Measurements from ENCODE around the gene KATNAL2. TPM values are rescaled to one million over a fixed set of nuclear protein-coding genes. Genes with fewer than 3 reads are reported as not detected.

KATNAL2 gene
- total RNA-seq, 1 donor from 2014 or later, result 3.0 TPM

DNA sequence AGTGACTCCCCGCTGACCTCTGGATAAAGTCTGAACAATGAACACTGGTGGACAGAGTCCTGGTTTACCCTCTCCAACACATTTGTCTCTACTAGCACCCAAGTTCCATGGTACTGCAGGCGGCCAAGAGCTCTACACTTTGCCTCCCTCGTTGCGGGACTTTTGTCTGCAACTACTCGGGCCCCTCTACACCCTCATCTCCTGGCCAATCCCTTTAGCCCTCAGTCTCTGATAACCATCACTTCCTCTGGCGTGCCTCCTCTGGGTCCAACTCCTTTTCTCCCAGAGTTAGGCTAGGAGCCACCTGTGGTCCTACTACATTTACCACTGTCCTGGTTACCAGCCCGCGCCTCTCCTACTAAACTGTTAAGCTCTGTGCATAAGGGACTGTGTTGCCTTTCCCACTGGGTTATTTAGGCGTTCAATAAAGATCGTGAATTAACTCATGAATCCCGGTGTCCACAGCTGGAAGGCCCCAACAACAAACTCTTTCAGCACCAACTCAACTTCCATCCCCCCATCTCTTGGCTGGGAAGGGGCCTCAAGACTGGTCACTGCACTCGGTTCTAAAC is 232.1 kb downstream of the KATNAL2 start:
- Histone ChIP-seq H4K20me1 (ENCODE audit: insufficient read depth, low read length) (peaks cover 22% of the 10 kb centered on the region), H3K4me2 (ENCODE audit: low read length) (peak overlapping the region; percentile 97), H3K79me2 (ENCODE audit: insufficient read depth, low read length) (peaks cover 54% of the 10 kb centered on the region), H3K27me3 (ENCODE audit: insufficient read depth, low read length) (no peaks in the 10 kb centered on the region), H3K4me3 (ENCODE audit: insufficient read depth, low read depth, low read length) (peak overlapping the region; percentile 90), H3K4me1 (ENCODE audit: insufficient read depth, low read length) (peaks cover 13% of the 10 kb centered on the region), H2AFZ (ENCODE audit: low read depth, low read length) (peak overlapping the region; percentile 98), H3K9ac (ENCODE audit: low read length) (peak overlapping the region; percentile 94), H3K9me3 (ENCODE audit: insufficient read depth, low read depth, low read length) (no peaks in the 10 kb centered on the region), H3K36me3 (ENCODE audit: insufficient read depth, low read length) (peaks cover 8% of the 10 kb centered on the region), H3K27ac (ENCODE audit: low read depth, low read length) (peak overlapping the region; percentile 86)
- no peak for TF ChIP-seq EZH2 (IDR thresholded peaks at IDR 0.05; ENCODE audit: insufficient read depth, low read length)
- TF ChIP-seq, protein P1, sequence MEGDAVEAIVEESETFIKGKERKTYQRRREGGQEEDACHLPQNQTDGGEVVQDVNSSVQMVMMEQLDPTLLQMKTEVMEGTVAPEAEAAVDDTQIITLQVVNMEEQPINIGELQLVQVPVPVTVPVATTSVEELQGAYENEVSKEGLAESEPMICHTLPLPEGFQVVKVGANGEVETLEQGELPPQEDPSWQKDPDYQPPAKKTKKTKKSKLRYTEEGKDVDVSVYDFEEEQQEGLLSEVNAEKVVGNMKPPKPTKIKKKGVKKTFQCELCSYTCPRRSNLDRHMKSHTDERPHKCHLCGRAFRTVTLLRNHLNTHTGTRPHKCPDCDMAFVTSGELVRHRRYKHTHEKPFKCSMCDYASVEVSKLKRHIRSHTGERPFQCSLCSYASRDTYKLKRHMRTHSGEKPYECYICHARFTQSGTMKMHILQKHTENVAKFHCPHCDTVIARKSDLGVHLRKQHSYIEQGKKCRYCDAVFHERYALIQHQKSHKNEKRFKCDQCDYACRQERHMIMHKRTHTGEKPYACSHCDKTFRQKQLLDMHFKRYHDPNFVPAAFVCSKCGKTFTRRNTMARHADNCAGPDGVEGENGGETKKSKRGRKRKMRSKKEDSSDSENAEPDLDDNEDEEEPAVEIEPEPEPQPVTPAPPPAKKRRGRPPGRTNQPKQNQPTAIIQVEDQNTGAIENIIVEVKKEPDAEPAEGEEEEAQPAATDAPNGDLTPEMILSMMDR (IDR thresholded peaks at IDR 0.05; ENCODE audit: insufficient read depth, low read depth, low read length), result no peak
- peak overlapping the region; percentile 95 for H3K4me3 Mint-ChIP-seq (ENCODE audit: unreplicated experiment)
- DNase-seq (ENCODE audit: low read depth), result peak; percentile 2
- no peaks in the 10 kb centered on the region for H3K36me3 Mint-ChIP-seq (ENCODE audit: low read depth, unreplicated experiment)
- H3K27ac Mint-ChIP-seq (ENCODE audit: unreplicated experiment), result peak overlapping the region; percentile 74
- no peaks in the 10 kb centered on the region for H3K27me3 Mint-ChIP-seq (ENCODE audit: low read depth, unreplicated experiment)
- H3K9me3 Mint-ChIP-seq (ENCODE audit: unreplicated experiment), result no peaks in the 10 kb centered on the region
- peaks cover 14% of the 10 kb centered on the region for H3K4me1 Mint-ChIP-seq (ENCODE audit: low read depth, unreplicated experiment)
- no peak for FAIRE-seq

DNA sequence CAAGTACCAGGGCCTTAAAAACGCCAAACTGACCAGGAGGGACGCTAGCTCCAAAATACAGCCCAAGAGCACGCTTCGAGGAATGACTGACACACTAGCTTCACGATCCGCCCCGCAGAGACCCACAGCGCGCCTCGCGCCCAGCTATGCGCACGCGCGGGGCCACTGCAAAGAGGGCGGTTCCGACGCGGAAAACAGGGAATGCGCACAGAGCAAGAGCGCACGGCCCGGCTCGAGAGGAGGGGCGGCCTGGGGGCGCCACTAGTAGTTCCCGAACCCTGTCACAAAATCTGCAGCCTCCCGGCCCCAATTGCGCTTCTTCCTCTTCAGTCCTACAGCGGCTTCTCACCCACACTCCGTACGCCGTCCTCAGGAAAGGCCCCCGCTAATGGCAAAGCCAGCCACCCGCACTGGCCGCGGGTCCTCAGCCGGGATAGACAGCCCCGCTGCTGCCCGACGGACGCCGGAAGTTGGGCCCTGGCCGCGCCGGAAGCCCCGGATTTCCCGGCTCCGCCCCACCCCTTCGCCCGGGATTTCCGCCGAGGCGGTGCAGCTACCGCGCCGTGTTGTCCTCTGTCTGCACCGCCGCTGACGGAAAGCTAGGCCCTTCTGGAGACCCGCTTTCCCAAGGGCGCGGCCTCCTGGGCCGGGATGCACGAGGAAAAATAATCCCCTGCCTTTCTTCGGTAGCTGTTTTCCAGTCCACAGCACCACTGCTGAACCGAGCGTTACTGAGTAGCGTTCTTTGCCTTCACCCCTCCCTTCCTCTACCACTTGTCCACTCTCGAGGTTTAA is 232.8 kb downstream of the KATNAL2 start, which contains the start of gene HDHD2:
Gene HDHD2, minus strand, starts transcription at position 472 of the 795 bp plus-strand sequence. CDS start 14,061 bp downstream, outside the sequence.
- peak within 1 kb of the TSS; percentile 94 for H3K9ac ChIP-seq (ENCODE audit: low read length)
- peaks cover 13% of the 10 kb centered on the region for H3K4me1 ChIP-seq (ENCODE audit: insufficient read depth, low read length)
- Mint-ChIP-seq H3K4me3 (ENCODE audit: unreplicated experiment) (peak within 1 kb of the TSS; percentile 95), H3K27me3 (ENCODE audit: low read depth, unreplicated experiment) (no peaks in the 10 kb centered on the region), H3K9me3 (ENCODE audit: unreplicated experiment) (no peaks in the 10 kb centered on the region), H3K27ac (ENCODE audit: unreplicated experiment) (peak within 1 kb of the TSS; percentile 97), H3K4me1 (ENCODE audit: low read depth, unreplicated experiment) (peaks cover 14% of the 10 kb centered on the region), H3K36me3 (ENCODE audit: low read depth, unreplicated experiment) (no peaks in the 10 kb centered on the region)
- H3K27me3 ChIP-seq (ENCODE audit: insufficient read depth, low read length), result no peaks in the 10 kb centered on the region
- H3K9me3 ChIP-seq (ENCODE audit: insufficient read depth, low read depth, low read length), result no peaks in the 10 kb centered on the region
- H2AFZ ChIP-seq (ENCODE audit: low read depth, low read length), result peak within 1 kb of the TSS; percentile 98
- H3K4me2 ChIP-seq (ENCODE audit: low read length), result peak within 1 kb of the TSS; percentile 97
- peak; percentile 66 for DNase-seq (ENCODE audit: low read depth)
- H4K20me1 ChIP-seq (ENCODE audit: insufficient read depth, low read length), result peaks cover 16% of the 10 kb centered on the region
- TF ChIP-seq, protein P1 (IDR thresholded peaks at IDR 0.05; ENCODE audit: insufficient read depth, low read depth, low read length), result no peak
- no peak for TF ChIP-seq EZH2 (IDR thresholded peaks at IDR 0.05; ENCODE audit: insufficient read depth, low read length)
- H3K79me2 ChIP-seq (ENCODE audit: insufficient read depth, low read length), result peaks cover 47% of the 10 kb centered on the region
- peak within 1 kb of the TSS; percentile 86 for H3K27ac ChIP-seq (ENCODE audit: low read depth, low read length)
- no peak for FAIRE-seq
- H3K4me3 ChIP-seq (ENCODE audit: insufficient read depth, low read depth, low read length), result peak within 1 kb of the TSS; percentile 90
- peaks cover 10% of the 10 kb centered on the region for H3K36me3 ChIP-seq (ENCODE audit: insufficient read depth, low read length)
